Stimulated activated effector memory CD8-positive, alpha-beta T cell treated with anti-CD3 and anti-CD28 coated beads, Interleukin-12 subunit alpha, Interleukin-12 subunit beta, amount 100 ng/mL, for 72 hours (primary cell): ENCODE measurements around the gene TYW1B.
A peak's percentile ranks its signal among the peaks of the same experiment; 100 is the strongest.
"Not testable (repeated sequence)": the region's sequence is repeated elsewhere in the genome, so short reads cannot be mapped to it uniquely, and the experiment has no call there.

Source experiments
- ATAC-seq: fragments of 150-1000 bp; cut with Tn5 transposase; 2 replicates; pipeline ENCODE4 v1.10.0; 2021
- DNase-seq, 2 donors: peaks; one replicate each; pipeline ENCODE4 v3.0.0; 2021 to 2022; ENCODE audit warnings: low spot score in 2 of 2
- H3K27ac Mint-ChIP-seq: one replicate; pipeline ENCODE4 v1.8.0; 2022; ENCODE audit warnings: mild to moderate bottlenecking, mixed read lengths
- H3K36me3 Mint-ChIP-seq: one replicate; pipeline ENCODE4 v1.8.0; 2022; ENCODE audit warnings: mild to moderate bottlenecking, mixed read lengths
- H3K4me1 Mint-ChIP-seq: one replicate; pipeline ENCODE4 v1.8.0; 2022; ENCODE audit warnings: mixed read lengths
- H3K4me3 Mint-ChIP-seq: one replicate; pipeline ENCODE4 v1.8.0; 2022; ENCODE audit warnings: mild to moderate bottlenecking, mixed read lengths
- H3K9me3 Mint-ChIP-seq: one replicate; pipeline ENCODE4 v1.8.0; 2022; ENCODE audit warnings: mixed read lengths

Gene TYW1B

GRCh38 chr7:72609761-72610160 lies 218.2 kb downstream of the TYW1B start:
- not testable (repeated sequence) for ATAC-seq, H3K4me1 Mint-ChIP-seq, H3K4me3 Mint-ChIP-seq, H3K9me3 Mint-ChIP-seq, H3K27ac Mint-ChIP-seq, DNase-seq
- H3K36me3 Mint-ChIP-seq: peaks cover 13% of the 10 kb centered on the region

- H3K4me1 Mint-ChIP-seq, H3K9me3 Mint-ChIP-seq, DNase-seq, H3K4me3 Mint-ChIP-seq, H3K27ac Mint-ChIP-seq, ATAC-seq, H3K36me3 Mint-ChIP-seq: not testable (repeated sequence)
These were observed 220.0 kb downstream of the TYW1B start for GRCh38 chr7:72607988-72608387.

- not testable (repeated sequence) for H3K36me3 Mint-ChIP-seq, DNase-seq, ATAC-seq, H3K9me3 Mint-ChIP-seq, H3K27ac Mint-ChIP-seq, H3K4me1 Mint-ChIP-seq, H3K4me3 Mint-ChIP-seq
These were observed 222.1 kb downstream of the TYW1B start for GRCh38 chr7:72605863-72606431.

- not testable (repeated sequence) for H3K9me3 Mint-ChIP-seq, H3K4me3 Mint-ChIP-seq, H3K27ac Mint-ChIP-seq, H3K4me1 Mint-ChIP-seq, H3K36me3 Mint-ChIP-seq, DNase-seq
- ATAC-seq: peak; percentile 48
These were observed 223.0 kb downstream of the TYW1B start for GRCh38 chr7:72604771-72605611.

GRCh38 chr7:72603476-72603875 lies 224.5 kb downstream of the TYW1B start:
- H3K4me3 Mint-ChIP-seq, H3K9me3 Mint-ChIP-seq, H3K27ac Mint-ChIP-seq, DNase-seq, ATAC-seq, H3K36me3 Mint-ChIP-seq, H3K4me1 Mint-ChIP-seq: not testable (repeated sequence)

- Mint-ChIP-seq H3K4me3 (no peak overlapping the region), H3K27ac (no peak overlapping the region), H3K9me3 (no peaks in the 10 kb centered on the region), H3K4me1 (no peaks in the 10 kb centered on the region), H3K36me3 (peaks cover 6% of the 10 kb centered on the region)
- DNase-seq: no peak
- ATAC-seq: no peak
These were observed 224.9 kb downstream of the TYW1B start for GRCh38 chr7:72603073-72603472.

GRCh38 chr7:72601683-72602082 lies 226.3 kb downstream of the TYW1B start:
- H3K4me3 Mint-ChIP-seq, ATAC-seq, DNase-seq, H3K27ac Mint-ChIP-seq, H3K36me3 Mint-ChIP-seq, H3K4me1 Mint-ChIP-seq, H3K9me3 Mint-ChIP-seq: not testable (repeated sequence)

- DNase-seq, ATAC-seq, H3K36me3 Mint-ChIP-seq, H3K4me1 Mint-ChIP-seq, H3K27ac Mint-ChIP-seq, H3K4me3 Mint-ChIP-seq: not testable (repeated sequence)
- H3K9me3 Mint-ChIP-seq: peaks cover 13% of the 10 kb centered on the region
These were observed 238.0 kb downstream of the TYW1B start for GRCh38 chr7:72590023-72590422.

- peaks cover 13% of the 10 kb centered on the region for H3K9me3 Mint-ChIP-seq
- DNase-seq, H3K4me3 Mint-ChIP-seq, ATAC-seq, H3K36me3 Mint-ChIP-seq, H3K4me1 Mint-ChIP-seq, H3K27ac Mint-ChIP-seq: not testable (repeated sequence)
These were observed 240.7 kb downstream of the TYW1B start for GRCh38 chr7:72587267-72587666.

GRCh38 chr7:72584576-72584975 lies 243.4 kb downstream of the TYW1B start:
- not testable (repeated sequence) for H3K9me3 Mint-ChIP-seq, H3K4me1 Mint-ChIP-seq, DNase-seq, H3K4me3 Mint-ChIP-seq, H3K36me3 Mint-ChIP-seq, H3K27ac Mint-ChIP-seq, ATAC-seq

- DNase-seq, H3K27ac Mint-ChIP-seq, H3K36me3 Mint-ChIP-seq, H3K4me1 Mint-ChIP-seq, H3K4me3 Mint-ChIP-seq, ATAC-seq, H3K9me3 Mint-ChIP-seq: not testable (repeated sequence)
These were observed 244.2 kb downstream of the TYW1B start for GRCh38 chr7:72583620-72584361.

- H3K4me1 Mint-ChIP-seq: not testable (repeated sequence)
These were observed 247.7 kb downstream of the TYW1B start for GRCh38 chr7:72580142-72580770.

GRCh38 chr7:72577107-72577506 lies 250.9 kb downstream of the TYW1B start:
- peaks cover 4% of the 10 kb centered on the region for H3K9me3 Mint-ChIP-seq
- peaks cover 10% of the 10 kb centered on the region for H3K36me3 Mint-ChIP-seq
- H3K4me3 Mint-ChIP-seq: no peak overlapping the region
- no peak overlapping the region for H3K27ac Mint-ChIP-seq
- ATAC-seq (no peak), DNase-seq (no peak)
- H3K4me1 Mint-ChIP-seq: no peaks in the 10 kb centered on the region

More at GRCh38 chr7:72580142-72580770, 247.7 kb downstream of the TYW1B start:
- not testable (repeated sequence) for H3K9me3 Mint-ChIP-seq, H3K4me3 Mint-ChIP-seq, H3K27ac Mint-ChIP-seq, DNase-seq, ATAC-seq
- peaks cover 10% of the 10 kb centered on the region for H3K36me3 Mint-ChIP-seq

- ATAC-seq, H3K4me3 Mint-ChIP-seq, DNase-seq, H3K4me1 Mint-ChIP-seq, H3K36me3 Mint-ChIP-seq, H3K27ac Mint-ChIP-seq: not testable (repeated sequence)
- peaks cover 14% of the 10 kb centered on the region for H3K9me3 Mint-ChIP-seq
These were observed 266.0 kb downstream of the TYW1B start for GRCh38 chr7:72561988-72562387.

GRCh38 chr7:72559546-72559945 lies 268.5 kb downstream of the TYW1B start:
- peaks cover 16% of the 10 kb centered on the region for H3K9me3 Mint-ChIP-seq
- ATAC-seq, H3K27ac Mint-ChIP-seq, H3K36me3 Mint-ChIP-seq, H3K4me1 Mint-ChIP-seq, H3K4me3 Mint-ChIP-seq, DNase-seq: not testable (repeated sequence)
